Body of pancreas (tissue), 4 donors: ENCODE measurements around the gene OR10H5.

Experiments
- CTCF ChIP-seq, 7 experiments: fragments of 450-650 bp in 4 of 7; fragments of 200-600 bp in 3 of 7; sonication (generic) in 3 of 7; IDR thresholded peaks; one replicate each; pipeline ENCODE4 v1.5.1; 2016 to 2019; ENCODE audit warnings: antibody characterized with exemption in 7 of 7
- POLR2A ChIP-seq, 3 donors: fragments of 450-650 bp; IDR thresholded peaks; one replicate each; pipeline ENCODE4 v1.6.1; 2016; ENCODE audit warnings: antibody characterized with exemption in 3 of 3, mild to moderate bottlenecking in 2 of 3

- TF ChIP-seq CTCF (IDR thresholded peaks at IDR 0.05) (no peak), POLR2A (IDR thresholded peaks at IDR 0.05) (no peak)
Measured at GRCh38 chr19:15820646-15821045, 33.2 kb downstream of the OR10H5 start.
